OCI-LY7 (cell line): ENCODE data around the gene SAMM50.

Source experiments
- EZH2phosphoT487 ChIP-seq: fragments of 200-600 bp; sonication (generic); IDR thresholded peaks from 2 replicates; pipeline ENCODE4 v1.6.1; 2018; ENCODE audit warnings: low read depth, borderline replicate concordance, mild to moderate bottlenecking, mixed run types, antibody characterized with exemption, low read length, moderate library complexity, mixed read lengths
- TF ChIP-seq, protein P1 (sequence below): fragments of 200-600 bp; sonication (generic); conservative IDR thresholded peaks from 2 replicates; pipeline ENCODE4 v1.5.1; 2014; ENCODE audit warnings: mild to moderate bottlenecking, antibody characterized with exemption, low read length, moderate library complexity, mixed read lengths

DNA sequence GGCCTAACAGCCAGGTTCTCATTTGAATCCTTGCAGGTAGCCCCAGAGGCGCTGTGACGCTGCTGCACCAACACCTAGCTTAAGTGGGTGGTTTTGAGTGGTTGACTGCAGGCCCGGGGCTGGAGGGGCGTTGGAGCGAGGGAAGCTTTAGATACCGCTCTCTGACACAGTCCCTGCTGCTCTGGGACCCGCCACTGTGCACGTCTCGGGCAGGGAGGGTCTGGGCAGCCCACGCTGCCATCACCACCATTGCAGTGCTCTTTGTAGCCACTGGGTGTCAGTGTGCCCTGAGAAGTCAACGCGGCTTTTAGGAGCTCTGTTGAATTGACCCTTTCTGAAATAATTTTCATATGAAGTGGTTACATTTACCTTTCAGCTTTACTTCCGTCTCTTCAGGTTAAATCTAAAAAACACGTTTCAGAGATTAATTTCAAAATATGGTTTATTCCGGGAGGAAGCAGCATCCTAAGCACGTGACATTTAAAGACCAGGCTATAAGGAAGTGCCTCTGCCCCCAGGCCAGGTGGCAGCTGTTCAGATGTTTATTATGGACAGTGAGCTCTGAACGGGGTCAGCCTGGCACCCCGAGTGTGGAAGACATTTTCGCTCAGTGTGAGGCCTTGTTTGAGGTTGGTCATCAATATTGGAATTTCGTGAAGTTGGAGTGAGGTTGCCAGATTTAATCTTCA lies 38.0 kb downstream of the SAMM50 start:
- TF ChIP-seq, protein P1, sequence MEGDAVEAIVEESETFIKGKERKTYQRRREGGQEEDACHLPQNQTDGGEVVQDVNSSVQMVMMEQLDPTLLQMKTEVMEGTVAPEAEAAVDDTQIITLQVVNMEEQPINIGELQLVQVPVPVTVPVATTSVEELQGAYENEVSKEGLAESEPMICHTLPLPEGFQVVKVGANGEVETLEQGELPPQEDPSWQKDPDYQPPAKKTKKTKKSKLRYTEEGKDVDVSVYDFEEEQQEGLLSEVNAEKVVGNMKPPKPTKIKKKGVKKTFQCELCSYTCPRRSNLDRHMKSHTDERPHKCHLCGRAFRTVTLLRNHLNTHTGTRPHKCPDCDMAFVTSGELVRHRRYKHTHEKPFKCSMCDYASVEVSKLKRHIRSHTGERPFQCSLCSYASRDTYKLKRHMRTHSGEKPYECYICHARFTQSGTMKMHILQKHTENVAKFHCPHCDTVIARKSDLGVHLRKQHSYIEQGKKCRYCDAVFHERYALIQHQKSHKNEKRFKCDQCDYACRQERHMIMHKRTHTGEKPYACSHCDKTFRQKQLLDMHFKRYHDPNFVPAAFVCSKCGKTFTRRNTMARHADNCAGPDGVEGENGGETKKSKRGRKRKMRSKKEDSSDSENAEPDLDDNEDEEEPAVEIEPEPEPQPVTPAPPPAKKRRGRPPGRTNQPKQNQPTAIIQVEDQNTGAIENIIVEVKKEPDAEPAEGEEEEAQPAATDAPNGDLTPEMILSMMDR, result peak; percentile 98
- no peak for TF ChIP-seq EZH2phosphoT487
